Suprapubic skin (tissue), 4 donors: Measurements from ENCODE around the gene ERBIN. TPM values are rescaled to one million over a fixed set of nuclear protein-coding genes. Genes with fewer than 3 reads are reported as not detected.
"Not testable (repeated sequence)": the region's sequence is repeated elsewhere in the genome, so short reads cannot be mapped to it uniquely, and the experiment has no call there.

Source experiments
- DNase-seq, 2 donors: peaks; one replicate each; pipeline ENCODE4 v3.0.0-alpha.2; 2019; ENCODE audit warnings: low spot score in 2 of 2
- H3K27ac ChIP-seq: fragments of 200-600 bp; sonication (generic); one replicate; pipeline ENCODE4 v1.5.1; 2019
- H3K27me3 ChIP-seq: fragments of 200-600 bp; sonication (generic); one replicate; pipeline ENCODE4 v1.5.1; 2019
- H3K36me3 ChIP-seq: fragments of 200-600 bp; sonication (generic); one replicate; pipeline ENCODE4 v1.5.1; 2019
- H3K4me1 ChIP-seq: fragments of 200-600 bp; sonication (generic); one replicate; pipeline ENCODE4 v1.5.1; 2019
- H3K4me3 ChIP-seq: fragments of 200-600 bp; sonication (generic); one replicate; pipeline ENCODE4 v1.5.1; 2019; ENCODE audit warnings: mild to moderate bottlenecking
- H3K9me3 ChIP-seq: fragments of 200-600 bp; sonication (generic); one replicate; pipeline ENCODE4 v1.5.1; 2019
- CTCF ChIP-seq, 2 donors: fragments of 200-600 bp in 1 of 2; fragments of 450-650 bp in 1 of 2; sonication (generic) in 1 of 2; IDR thresholded peaks; one replicate each; pipeline ENCODE4 v1.5.1; 2016 to 2019; ENCODE audit warnings: antibody characterized with exemption in 2 of 2, mild to moderate bottlenecking in 1 of 2, moderate library complexity in 1 of 2
- EP300 ChIP-seq: sonication (generic); formaldehyde crosslinking; IDR thresholded peaks from one replicate; pipeline ENCODE4 v1.6.1; 2017; ENCODE audit warnings: antibody characterized with exemption
- POLR2A ChIP-seq, 2 donors: fragments of 450-650 bp; IDR thresholded peaks; one replicate each; pipeline ENCODE4 v1.6.1; 2017; ENCODE audit warnings: antibody characterized with exemption in 2 of 2, mild to moderate bottlenecking in 2 of 2, moderate library complexity in 2 of 2
- POLR2AphosphoS5 ChIP-seq, 3 donors: sonication (generic); formaldehyde crosslinking; IDR thresholded peaks; one replicate each; pipeline ENCODE4 v1.6.1; 2017; ENCODE audit warnings: antibody characterized with exemption in 3 of 3
- WGBS: methylation state at CpG from one replicate; pipeline ENCODE4 v1.1.5; 2018; 5-methylcytosine and 5-hydroxymethylcytosine counted together
- total RNA-seq, 4 donors: library from RNA; depleted of rRNA; stranded (reverse); fragments of >200 nt; gene quantifications; one replicate each; pipeline ENCODE4 v1.1.0, GENCODE V29; 2016

Gene ERBIN
- total RNA-seq, 4 donors from 2014 or later = 84.6 to 141 (median 97.3) TPM

- 85% methylated on average over 6 of the region's 6 CpGs for whole genome bisulfite sequencing
- TF ChIP-seq CTCF (IDR thresholded peaks at IDR 0.05) (no peak), POLR2AphosphoS5 (IDR thresholded peaks at IDR 0.05) (no peak), POLR2A (IDR thresholded peaks at IDR 0.05) (no peak), EP300 (no peak)
- Histone ChIP-seq H3K4me1 (no peaks in the 10 kb centered on the region), H3K27me3 (no peaks in the 10 kb centered on the region), H3K27ac (no peak overlapping the region), H3K4me3 (no peak overlapping the region), H3K9me3 (no peaks in the 10 kb centered on the region), H3K36me3 (peaks cover 3% of the 10 kb centered on the region)
- no peak for DNase-seq
Measured at GRCh38 chr5:66015196-66015960, 89.0 kb downstream of the ERBIN start.

- WGBS = 92% methylated on average over 1 of the region's 1 CpG
- H3K36me3 ChIP-seq = peaks cover 28% of the 10 kb centered on the region
- TF ChIP-seq POLR2AphosphoS5 (IDR thresholded peaks at IDR 0.05) = no peak
- H3K27me3 ChIP-seq = no peaks in the 10 kb centered on the region
- no peak overlapping the region for H3K27ac ChIP-seq
- no peaks in the 10 kb centered on the region for H3K4me1 ChIP-seq
- no peak overlapping the region for H3K4me3 ChIP-seq
- H3K9me3 ChIP-seq = no peaks in the 10 kb centered on the region
- DNase-seq = no peak
Measured at GRCh38 chr5:66021585-66021984, 95.2 kb downstream of the ERBIN start.

- no peak overlapping the region for H3K27ac ChIP-seq
- no peak for TF ChIP-seq CTCF (IDR thresholded peaks at IDR 0.05)
- DNase-seq = no peak
- no peak overlapping the region for H3K4me3 ChIP-seq
- 94% methylated on average over 1 of the region's 1 CpG for WGBS
- peaks cover 59% of the 10 kb centered on the region for H3K36me3 ChIP-seq
- H3K27me3 ChIP-seq = no peaks in the 10 kb centered on the region
- H3K9me3 ChIP-seq = no peaks in the 10 kb centered on the region
- H3K4me1 ChIP-seq = no peaks in the 10 kb centered on the region
Measured at GRCh38 chr5:66039296-66039695, 112.9 kb downstream of the ERBIN start.

- Histone ChIP-seq H3K27ac (no peak overlapping the region), H3K36me3 (peaks cover 62% of the 10 kb centered on the region), H3K4me1 (no peaks in the 10 kb centered on the region), H3K4me3 (no peak overlapping the region), H3K9me3 (no peaks in the 10 kb centered on the region), H3K27me3 (no peaks in the 10 kb centered on the region)
- no peak for DNase-seq
- no peak for TF ChIP-seq EP300
- no peak for TF ChIP-seq POLR2A (IDR thresholded peaks at IDR 0.05)
- TF ChIP-seq CTCF (IDR thresholded peaks at IDR 0.05) = no peak
- TF ChIP-seq POLR2AphosphoS5 (IDR thresholded peaks at IDR 0.05) = no peak
- WGBS = 89% methylated on average over 1 of the region's 1 CpG
Measured at GRCh38 chr5:66039701-66040100, 113.3 kb downstream of the ERBIN start.

- no peak overlapping the region for H3K27ac ChIP-seq
- TF ChIP-seq POLR2AphosphoS5 (IDR thresholded peaks at IDR 0.05) (no peak), EP300 (no peak), CTCF (IDR thresholded peaks at IDR 0.05) (no peak), POLR2A (IDR thresholded peaks at IDR 0.05) (no peak)
- H3K4me3 ChIP-seq = no peak overlapping the region
- 63% methylated on average over 1 of the region's 1 CpG for WGBS
- no peaks in the 10 kb centered on the region for H3K27me3 ChIP-seq
- H3K9me3 ChIP-seq = no peaks in the 10 kb centered on the region
- DNase-seq = no peak
- H3K36me3 ChIP-seq = peaks cover 67% of the 10 kb centered on the region
- H3K4me1 ChIP-seq = no peaks in the 10 kb centered on the region
Measured at GRCh38 chr5:66041627-66042026, 115.3 kb downstream of the ERBIN start.

- no peak for DNase-seq
- H3K27me3 ChIP-seq = no peaks in the 10 kb centered on the region
- no peaks in the 10 kb centered on the region for H3K9me3 ChIP-seq
- WGBS = 98% methylated on average over 1 of the region's 1 CpG
- H3K36me3 ChIP-seq = peaks cover 18% of the 10 kb centered on the region
- H3K4me1 ChIP-seq = no peaks in the 10 kb centered on the region
- H3K27ac ChIP-seq = no peak overlapping the region
- TF ChIP-seq EP300 (no peak), POLR2A (IDR thresholded peaks at IDR 0.05) (no peak), POLR2AphosphoS5 (IDR thresholded peaks at IDR 0.05) (no peak), CTCF (IDR thresholded peaks at IDR 0.05) (no peak)
- no peak overlapping the region for H3K4me3 ChIP-seq
Measured at GRCh38 chr5:66057239-66057638, 130.9 kb downstream of the ERBIN start.

- H3K27me3 ChIP-seq, H3K4me1 ChIP-seq, H3K36me3 ChIP-seq, H3K9me3 ChIP-seq, DNase-seq, H3K4me3 ChIP-seq, H3K27ac ChIP-seq: not testable (repeated sequence)
- 93% methylated on average over 2 of the region's 3 CpGs for WGBS
Measured at GRCh38 chr5:66061320-66061719, 134.9 kb downstream of the ERBIN start.

GRCh38 chr5:66063061-66063460, 136.7 kb downstream of the ERBIN start:
- H3K4me3 ChIP-seq, H3K27ac ChIP-seq, H3K4me1 ChIP-seq, H3K9me3 ChIP-seq, DNase-seq, H3K27me3 ChIP-seq: not testable (repeated sequence)
- WGBS = 98% methylated on average over 8 of the region's 13 CpGs
- peaks cover 13% of the 10 kb centered on the region for H3K36me3 ChIP-seq
